OCI-LY1 (cell line): ENCODE results near the gene ELOVL2.

Experiments
- H2AFZ ChIP-seq: fragments of 200-600 bp; sonication (generic), shearing (Covaris generic); 2 replicates; pipeline ENCODE4 v1.6.0; 2014; ENCODE audit warnings: antibody characterized with exemption, mild to moderate bottlenecking, low read length
- H3F3A ChIP-seq: fragments of 200-600 bp; sonication (generic), shearing (Covaris generic); 2 replicates; pipeline ENCODE4 v1.6.0; 2014; ENCODE audit warnings: mild to moderate bottlenecking, antibody characterized with exemption, low read length, moderate library complexity; ENCODE audit not compliant: insufficient read depth
- H3K27ac ChIP-seq: fragments of 200-600 bp; sonication (generic); 2 replicates; pipeline ENCODE4 v1.5.1; 2014; ENCODE audit warnings: low read length, mixed run types, mild to moderate bottlenecking, low read depth; ENCODE audit not compliant: poor library complexity, severe bottlenecking
- H3K27me3 ChIP-seq: fragments of 200-600 bp; sonication (generic); 2 replicates; pipeline ENCODE4 v1.6.0; 2014; ENCODE audit warnings: antibody characterized with exemption, mild to moderate bottlenecking, low read length, moderate library complexity; ENCODE audit not compliant: insufficient read depth
- H3K36me3 ChIP-seq: fragments of 200-600 bp; sonication (generic); 2 replicates; pipeline ENCODE4 v1.6.1; 2014; ENCODE audit warnings: mild to moderate bottlenecking, antibody characterized with exemption, low read length, moderate library complexity, mixed read lengths; ENCODE audit not compliant: insufficient read depth
- H3K4me1 ChIP-seq: fragments of 200-600 bp; sonication (generic); 2 replicates; pipeline ENCODE4 v1.5.1; 2014; ENCODE audit warnings: mild to moderate bottlenecking, low read length, moderate library complexity; ENCODE audit not compliant: insufficient read depth, severe bottlenecking
- H3K4me2 ChIP-seq: fragments of 200-600 bp; sonication (generic), shearing (Covaris generic); 2 replicates; pipeline ENCODE4 v1.6.1; 2014; ENCODE audit warnings: low read length
- H3K4me3 ChIP-seq: fragments of 200-600 bp; sonication (generic); 2 replicates; pipeline ENCODE4 v1.5.1; 2014; ENCODE audit warnings: low read length, low read depth, mild to moderate bottlenecking, mixed read lengths; ENCODE audit not compliant: poor library complexity, severe bottlenecking
- H3K79me2 ChIP-seq: fragments of 200-600 bp; shearing (Covaris generic); 2 replicates; pipeline ENCODE4 v1.6.1; 2016; ENCODE audit warnings: mixed run types, low read length, mixed read lengths; ENCODE audit not compliant: insufficient read depth
- H3K9ac ChIP-seq: fragments of 200-600 bp; sonication (generic), shearing (Covaris generic); 2 replicates; pipeline ENCODE4 v1.6.1; 2014; ENCODE audit warnings: mild to moderate bottlenecking, low read length, mixed read lengths
- H3K9me2 ChIP-seq: fragments of 200-600 bp; sonication (generic), shearing (Covaris generic); 2 replicates; pipeline ENCODE4 v1.6.1; 2014; ENCODE audit warnings: low read depth, mild to moderate bottlenecking, low read length, mixed read lengths
- H3K9me3 ChIP-seq: fragments of 200-600 bp; shearing (Covaris generic); 2 replicates; pipeline ENCODE4 v1.6.1; 2014; ENCODE audit warnings: low read length, mixed read lengths
- H4K20me1 ChIP-seq: fragments of 200-600 bp; sonication (generic), shearing (Covaris generic); 2 replicates; pipeline ENCODE4 v1.6.0; 2016; ENCODE audit warnings: mild to moderate bottlenecking, low read length; ENCODE audit not compliant: insufficient read depth
- CTCF ChIP-seq: fragments of 200-600 bp; sonication (generic), shearing (Covaris generic); IDR thresholded peaks from 2 replicates; pipeline ENCODE4 v1.5.1; 2017; ENCODE audit warnings: mild to moderate bottlenecking, antibody characterized with exemption, low read length, moderate library complexity, mixed read lengths
- EZH2 ChIP-seq: fragments of 200-600 bp; sonication (generic), shearing (Covaris generic); IDR thresholded peaks from 2 replicates; pipeline ENCODE4 v1.8.0; 2017; ENCODE audit warnings: borderline replicate concordance, mixed run types, mild to moderate bottlenecking, antibody characterized with exemption, low read length, moderate library complexity, mixed read lengths

The ELOVL2 gene

GRCh38 chr6:11036977-11037430, 7.1 kb downstream of the ELOVL2 start:
- H3K9me2 ChIP-seq, result no peaks in the 10 kb centered on the region

GRCh38 chr6:11036351-11036740, 7.8 kb downstream of the ELOVL2 start:
- no peak overlapping the region for H3K4me3 ChIP-seq
- no peak overlapping the region for H3K9ac ChIP-seq
- no peaks in the 10 kb centered on the region for H3K79me2 ChIP-seq
- no peaks in the 10 kb centered on the region for H3F3A ChIP-seq
- no peaks in the 10 kb centered on the region for H3K9me3 ChIP-seq
- no peak overlapping the region for H3K27ac ChIP-seq
- no peaks in the 10 kb centered on the region for H4K20me1 ChIP-seq
- no peak overlapping the region for H3K4me2 ChIP-seq
- no peaks in the 10 kb centered on the region for H3K9me2 ChIP-seq
- no peaks in the 10 kb centered on the region for H3K4me1 ChIP-seq
- no peak for TF ChIP-seq CTCF
- no peak for TF ChIP-seq EZH2
- H3K27me3 ChIP-seq, result no peaks in the 10 kb centered on the region
- H3K36me3 ChIP-seq, result no peaks in the 10 kb centered on the region
- no peak overlapping the region for H2AFZ ChIP-seq

More at GRCh38 chr6:11036977-11037430, 7.1 kb downstream of the ELOVL2 start:
- H3K27me3 ChIP-seq, result no peaks in the 10 kb centered on the region
- H3K4me2 ChIP-seq, result no peak overlapping the region
- no peaks in the 10 kb centered on the region for H3F3A ChIP-seq
- H4K20me1 ChIP-seq, result no peaks in the 10 kb centered on the region
- no peak overlapping the region for H3K4me3 ChIP-seq
- no peak overlapping the region for H3K9ac ChIP-seq
- no peaks in the 10 kb centered on the region for H3K9me3 ChIP-seq
- no peak for TF ChIP-seq CTCF
- TF ChIP-seq EZH2, result no peak
- no peaks in the 10 kb centered on the region for H3K36me3 ChIP-seq
- no peak overlapping the region for H2AFZ ChIP-seq
- no peaks in the 10 kb centered on the region for H3K79me2 ChIP-seq
- H3K27ac ChIP-seq, result no peak overlapping the region
- no peaks in the 10 kb centered on the region for H3K4me1 ChIP-seq

- H3K36me3 ChIP-seq, result no peaks in the 10 kb centered on the region
- H3K27ac ChIP-seq, result no peak overlapping the region
- no peak overlapping the region for H3K4me3 ChIP-seq
- H3K79me2 ChIP-seq, result no peaks in the 10 kb centered on the region
- H3K9me3 ChIP-seq, result no peaks in the 10 kb centered on the region
- no peak overlapping the region for H2AFZ ChIP-seq
- no peaks in the 10 kb centered on the region for H4K20me1 ChIP-seq
- H3K9ac ChIP-seq, result no peak overlapping the region
- no peaks in the 10 kb centered on the region for H3K4me1 ChIP-seq
- H3K27me3 ChIP-seq, result no peaks in the 10 kb centered on the region
- no peak overlapping the region for H3K4me2 ChIP-seq
- no peaks in the 10 kb centered on the region for H3K9me2 ChIP-seq
- TF ChIP-seq CTCF (no peak), EZH2 (no peak)
- no peaks in the 10 kb centered on the region for H3F3A ChIP-seq
Observed at GRCh38 chr6:11035616-11036350, 8.3 kb downstream of the ELOVL2 start.
